ENCODE results near the gene LINC01488.

LINC01488 gene

GRCh38 chr11:69482322-69482721 lies 859 bp downstream of the LINC01488 start:
- no peak for DNase-seq

DNA sequence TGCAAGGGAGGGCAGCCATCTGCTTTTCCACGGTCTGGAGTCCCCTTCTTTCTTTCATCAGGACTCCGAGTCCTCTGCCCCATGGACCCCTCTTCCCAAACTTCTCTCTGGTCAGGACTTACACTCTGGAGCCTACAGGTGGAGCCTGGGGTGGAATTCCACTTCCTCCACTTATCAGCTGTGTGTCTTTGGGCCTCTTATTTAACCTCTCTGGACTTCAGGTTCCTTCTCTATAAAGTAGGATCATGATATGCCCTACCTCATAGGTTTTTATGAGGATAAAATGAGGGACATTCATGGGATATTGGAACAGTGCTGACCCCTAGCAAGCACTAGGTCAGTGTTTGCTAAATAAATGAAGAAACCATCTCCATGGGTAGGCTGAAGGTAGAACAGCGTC lies 1.7 kb downstream of the LINC01488 start:
- no peak for DNase-seq

- no peak for DNase-seq
Measured at GRCh38 chr11:69483691-69484426, 2.4 kb downstream of the LINC01488 start.

- DNase-seq = no peak
Measured at GRCh38 chr11:69484427-69485259, 3.2 kb downstream of the LINC01488 start.

DNA sequence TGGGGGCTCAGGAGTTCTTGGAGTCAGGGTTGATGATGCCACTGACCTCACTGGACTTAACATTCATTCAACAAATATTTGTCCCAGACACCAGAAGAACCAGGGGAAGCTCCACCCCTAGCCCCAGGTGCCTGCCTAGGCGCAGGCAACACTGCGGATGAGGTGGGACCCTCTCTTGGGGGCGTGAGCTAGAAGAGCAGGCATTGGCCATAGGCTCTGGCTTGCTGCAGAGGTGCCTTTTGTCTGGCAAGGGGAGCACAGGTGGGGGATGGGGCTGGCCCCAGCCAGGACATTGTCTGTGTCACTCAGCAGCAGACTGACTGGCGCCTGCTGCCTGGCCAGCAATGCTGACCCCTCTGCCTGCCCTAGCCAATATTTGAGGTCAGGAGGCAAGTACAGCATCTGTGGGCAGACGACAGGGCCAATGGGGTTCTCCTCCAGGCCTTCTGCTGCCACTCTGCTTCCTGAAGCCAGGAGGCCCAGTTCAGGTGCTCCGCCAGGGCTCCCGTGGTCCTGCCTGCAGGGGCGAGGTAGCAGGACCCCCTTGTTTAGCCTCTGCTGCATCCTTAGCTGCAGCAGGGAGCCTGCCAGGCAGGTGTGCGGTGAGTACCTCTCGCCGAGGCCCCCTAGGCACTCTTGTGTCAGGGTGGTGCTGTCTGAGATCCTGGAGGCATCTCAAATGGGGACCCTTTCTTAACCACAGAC lies 4.0 kb downstream of the LINC01488 start:
- no peak for DNase-seq

DNA sequence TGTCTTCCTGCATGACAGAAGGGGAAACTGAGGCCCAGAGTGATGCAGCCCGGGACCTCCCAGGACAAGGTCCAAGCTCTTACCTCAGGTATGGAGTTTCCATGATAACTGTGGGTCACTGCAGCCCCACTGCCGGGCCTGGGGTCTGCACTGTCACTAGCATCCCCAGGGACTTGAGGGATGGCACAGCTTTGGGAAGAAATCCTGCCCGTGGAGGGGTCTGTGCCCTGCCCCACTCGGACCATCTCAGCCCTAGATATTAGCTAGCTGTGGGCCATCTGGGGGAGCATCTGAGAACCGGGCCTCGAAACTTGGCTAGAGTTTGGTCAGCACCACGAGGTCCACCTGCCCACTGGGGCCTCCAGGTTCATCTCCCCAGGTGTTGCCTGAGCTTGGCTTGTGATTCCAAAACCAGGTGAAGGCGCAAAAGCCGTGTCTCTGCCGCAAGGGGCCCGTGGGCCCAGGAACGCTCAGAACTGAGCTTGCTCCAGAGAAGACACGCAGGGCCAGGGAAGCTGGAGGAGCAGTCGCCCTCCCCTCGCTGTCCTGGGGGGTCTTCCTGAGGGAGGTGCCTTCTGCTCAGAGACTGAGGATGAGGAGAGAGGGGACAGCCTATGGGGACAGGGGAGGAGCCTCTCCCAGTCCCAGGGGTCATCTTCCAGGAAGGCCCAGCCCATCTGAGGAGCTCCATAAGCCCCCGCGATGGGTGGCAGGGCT lies 4.8 kb downstream of the LINC01488 start:
- DNase-seq = no peak

DNA sequence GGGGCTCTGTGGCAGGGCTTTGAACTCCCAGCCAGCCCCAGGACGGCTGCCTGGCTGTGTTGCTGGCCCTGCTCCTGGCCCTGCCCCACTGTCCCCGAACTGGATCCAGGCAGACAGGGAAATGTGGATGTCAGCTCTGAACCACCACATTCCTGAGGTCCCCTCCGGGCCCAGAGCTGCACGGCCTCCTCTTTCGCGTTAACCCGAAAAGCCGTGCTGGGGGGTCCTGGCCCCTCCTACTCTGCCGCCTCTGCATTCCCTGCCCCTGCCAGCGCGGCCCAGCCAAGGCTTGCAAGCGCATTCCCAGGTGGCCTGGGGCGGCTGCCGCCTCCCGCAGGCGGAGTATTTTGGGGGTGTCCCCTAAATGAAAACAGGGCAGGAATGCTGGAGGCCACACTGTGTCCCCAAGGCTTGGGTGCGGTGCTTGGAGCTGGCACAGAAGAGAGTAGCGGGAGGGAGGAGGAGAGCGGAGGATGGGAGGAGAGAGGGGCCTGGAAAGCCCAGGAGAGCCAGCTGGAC lies 5.4 kb downstream of the LINC01488 start:
- no peak for DNase-seq

DNA sequence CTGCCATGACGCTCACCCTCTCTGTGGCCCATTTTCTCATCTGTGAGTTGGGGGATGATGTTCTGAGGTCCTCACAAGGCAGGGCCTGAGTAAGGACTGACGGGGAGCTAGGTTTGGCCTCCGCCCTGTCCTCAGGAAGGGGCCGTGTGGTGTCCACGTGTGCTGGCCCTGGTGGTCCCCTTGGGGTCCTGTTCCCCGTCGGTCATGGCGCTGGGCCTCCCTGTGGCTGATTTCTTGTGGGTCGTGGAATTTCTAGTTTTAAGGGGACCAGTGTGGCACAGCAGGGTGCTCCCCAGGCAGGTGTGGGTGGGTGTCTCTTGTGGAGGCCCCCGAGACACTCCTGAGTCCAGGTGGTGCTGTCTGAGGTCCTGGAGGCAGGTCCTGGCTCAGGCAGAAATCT lies 5.9 kb downstream of the LINC01488 start:
- DNase-seq = no peak

- DNase-seq = no peak
Measured at GRCh38 chr11:69487849-69488542, 6.5 kb downstream of the LINC01488 start.

DNA sequence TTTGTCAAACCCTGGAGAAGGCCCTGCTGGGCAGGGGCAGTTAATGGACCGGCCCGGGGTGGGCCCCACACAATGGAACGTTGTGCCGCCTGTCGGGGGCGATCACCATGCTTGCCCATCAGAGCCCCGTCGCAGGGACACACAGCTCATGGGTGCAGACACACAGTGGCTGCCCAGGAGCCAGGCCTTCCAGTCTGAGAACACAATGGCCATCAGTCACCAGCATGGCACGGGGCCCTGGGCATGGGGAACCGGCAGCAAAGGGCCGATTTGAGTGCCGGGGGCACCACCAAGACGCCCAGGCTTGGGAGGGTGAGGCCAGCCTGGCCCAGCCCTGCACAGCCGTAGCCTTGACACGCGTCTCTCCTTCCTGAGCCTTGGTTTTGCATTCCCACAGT lies 7.1 kb downstream of the LINC01488 start:
- no peak for DNase-seq

GRCh38 chr11:69489031-69489745 lies 7.7 kb downstream of the LINC01488 start:
- no peak for DNase-seq

- no peak for DNase-seq
Measured at GRCh38 chr11:69489746-69490365, 8.4 kb downstream of the LINC01488 start.

GRCh38 chr11:69490516-69490915 lies 9.1 kb downstream of the LINC01488 start:
- no peak for DNase-seq

DNA sequence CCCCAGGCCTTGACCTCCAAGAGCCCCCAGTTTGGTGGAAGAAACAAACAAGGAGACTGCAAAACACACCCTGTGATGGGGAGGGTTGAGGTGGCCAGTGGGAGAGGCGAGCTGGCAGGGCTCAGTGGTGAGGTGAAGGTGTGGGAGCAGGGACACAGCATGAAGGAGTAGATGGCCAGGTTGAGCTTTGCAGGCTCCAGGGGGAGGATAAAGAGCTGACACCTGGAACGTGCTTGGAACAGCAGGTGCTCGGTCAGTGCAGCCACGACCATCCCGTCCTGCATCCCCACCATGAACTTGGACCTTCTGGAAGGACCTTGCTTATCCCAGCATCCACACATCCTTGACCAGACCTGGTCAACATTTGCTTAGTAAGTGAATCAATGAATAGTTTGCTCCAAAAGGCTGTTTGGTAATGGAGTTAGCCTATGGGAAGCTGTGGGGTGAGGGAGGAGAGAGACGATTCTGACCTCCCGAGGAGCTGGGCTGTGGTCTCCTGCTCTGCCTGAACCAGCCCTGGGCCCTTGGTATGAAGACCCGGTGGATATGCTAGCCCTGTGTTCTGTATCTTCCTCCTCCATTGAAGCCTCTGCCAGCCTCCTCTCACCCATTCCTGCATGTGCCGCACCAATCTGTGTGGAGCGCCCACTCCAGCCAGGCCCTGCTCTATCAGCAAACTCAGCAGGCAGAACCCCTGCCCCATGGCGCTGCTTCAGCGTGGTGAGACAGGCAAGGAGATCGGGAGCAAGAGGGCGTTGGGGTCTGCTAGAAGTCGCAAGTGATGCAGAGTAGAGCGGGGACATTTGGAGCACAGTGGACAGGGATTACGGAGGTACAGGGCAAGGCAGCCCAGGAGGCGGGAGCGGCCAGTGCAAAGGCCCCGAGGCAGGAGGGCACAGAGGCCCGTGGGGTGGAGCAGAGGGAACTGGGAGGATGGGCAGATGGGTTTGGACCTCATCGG lies 9.9 kb downstream of the LINC01488 start:
- DNase-seq = no peak

DNA sequence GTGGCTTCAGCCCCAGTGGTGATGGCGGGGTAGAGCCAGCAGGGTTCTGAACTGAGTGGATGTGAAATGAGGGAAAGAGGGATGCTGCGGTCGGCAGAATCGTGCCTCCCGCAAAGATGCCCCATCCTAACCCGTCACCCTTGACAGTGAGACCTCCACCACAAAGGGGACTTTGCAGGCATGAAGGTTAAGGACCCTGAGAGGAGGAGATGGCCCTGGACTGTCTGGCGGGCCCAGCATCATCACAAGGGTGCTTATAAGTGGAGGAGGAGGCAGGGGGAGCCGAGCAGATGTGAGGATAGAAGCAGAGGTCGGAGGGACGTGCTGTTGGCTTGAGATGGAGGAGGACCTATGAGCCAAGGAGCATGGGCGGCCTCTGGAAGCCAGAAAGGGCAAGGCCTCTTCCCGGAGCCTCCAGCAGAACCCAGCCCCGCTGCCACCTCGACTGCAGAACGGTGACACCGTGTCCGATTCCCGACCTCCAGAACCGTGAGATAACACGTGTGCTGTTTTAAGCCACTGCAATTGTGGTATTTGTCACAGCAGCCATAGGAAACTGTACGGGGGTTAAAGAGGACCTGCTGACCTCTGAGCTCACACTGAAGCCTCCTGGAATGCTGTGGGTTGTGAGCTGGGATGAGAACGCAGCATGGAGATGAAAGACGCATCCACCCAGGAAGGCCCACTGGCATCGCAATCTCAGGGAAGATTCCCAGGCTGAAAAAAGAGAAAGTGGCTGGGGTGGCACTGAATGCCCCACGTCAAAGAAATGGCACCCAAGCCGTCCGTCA lies 10.9 kb downstream of the LINC01488 start:
- no peak for DNase-seq

DNA sequence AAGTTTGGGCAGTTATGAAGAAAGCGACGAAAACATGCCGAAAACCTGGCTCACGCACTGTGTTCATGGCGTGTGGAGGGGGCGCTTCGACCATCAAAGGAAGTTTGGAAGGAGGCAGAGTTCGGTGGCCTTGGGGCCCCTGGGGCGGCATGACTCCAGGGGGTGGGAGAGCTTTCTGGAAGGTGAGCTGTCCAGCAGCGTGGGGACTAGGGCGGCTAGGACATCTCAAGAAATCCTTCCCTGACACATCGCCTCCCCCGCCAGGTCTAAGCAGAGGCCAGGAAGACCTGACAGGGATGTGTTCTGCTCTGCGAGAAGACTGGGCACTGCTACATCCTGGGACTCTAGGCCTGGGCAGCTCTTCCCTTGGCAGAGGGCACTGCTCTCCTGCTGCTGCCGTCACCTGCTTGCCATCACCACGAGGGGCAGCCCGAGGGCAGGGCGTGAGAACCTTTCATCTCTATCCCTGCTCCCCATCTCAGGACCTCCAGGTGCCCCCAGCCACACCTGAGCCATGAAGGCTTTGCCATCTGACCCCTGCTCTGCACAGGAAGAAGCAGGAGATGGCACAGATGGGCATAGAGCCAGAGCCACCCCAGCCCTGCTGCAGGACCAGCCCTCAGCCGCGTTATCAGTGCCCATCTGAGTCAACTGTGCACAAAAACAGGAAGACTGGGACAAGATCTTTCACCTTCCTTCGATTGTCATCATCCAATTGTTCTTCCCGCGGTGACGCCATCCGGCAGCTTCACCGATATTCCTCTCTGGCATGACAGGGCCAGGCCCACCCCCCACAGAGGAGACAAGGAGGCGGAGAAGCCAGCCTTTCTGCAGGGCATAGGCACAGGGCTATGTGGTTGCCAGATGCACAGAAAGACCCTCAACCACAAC lies 12.7 kb downstream of the LINC01488 start:
- DNase-seq = no peak

GRCh38 chr11:69494851-69495250 lies 13.4 kb downstream of the LINC01488 start:
- no peak for DNase-seq
